SKM-1 treated with dmso at 0.1 percent for 144 hours (cell line): ENCODE results near the gene BOC.

ENCODE experiments used
- DNase-seq: peaks from one replicate; lab custom pipeline; 2025; ENCODE audit not compliant: unreplicated experiment; lab: John Stamatoyannopoulos, UW

BOC gene

DNA sequence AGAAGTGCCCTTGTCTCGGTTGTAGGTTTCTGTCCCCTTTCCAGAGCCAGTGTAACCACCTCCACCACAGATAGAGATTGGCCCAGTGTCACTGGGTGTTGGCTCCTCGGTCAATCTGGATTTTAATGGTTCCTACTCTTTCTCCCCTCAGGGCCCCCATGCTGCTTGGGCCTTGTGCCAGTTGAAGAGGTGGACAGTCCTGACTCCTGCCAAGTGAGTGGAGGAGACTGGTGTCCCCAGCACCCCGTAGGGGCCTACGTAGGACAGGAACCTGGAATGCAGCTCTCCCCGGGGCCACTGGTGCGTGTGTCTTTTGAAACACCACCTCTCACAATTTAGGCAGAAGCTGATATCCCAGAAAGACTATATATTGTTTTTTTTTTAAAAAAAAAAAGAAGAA is 75.2 kb downstream of the BOC start:
- no peak for DNase-seq

DNA sequence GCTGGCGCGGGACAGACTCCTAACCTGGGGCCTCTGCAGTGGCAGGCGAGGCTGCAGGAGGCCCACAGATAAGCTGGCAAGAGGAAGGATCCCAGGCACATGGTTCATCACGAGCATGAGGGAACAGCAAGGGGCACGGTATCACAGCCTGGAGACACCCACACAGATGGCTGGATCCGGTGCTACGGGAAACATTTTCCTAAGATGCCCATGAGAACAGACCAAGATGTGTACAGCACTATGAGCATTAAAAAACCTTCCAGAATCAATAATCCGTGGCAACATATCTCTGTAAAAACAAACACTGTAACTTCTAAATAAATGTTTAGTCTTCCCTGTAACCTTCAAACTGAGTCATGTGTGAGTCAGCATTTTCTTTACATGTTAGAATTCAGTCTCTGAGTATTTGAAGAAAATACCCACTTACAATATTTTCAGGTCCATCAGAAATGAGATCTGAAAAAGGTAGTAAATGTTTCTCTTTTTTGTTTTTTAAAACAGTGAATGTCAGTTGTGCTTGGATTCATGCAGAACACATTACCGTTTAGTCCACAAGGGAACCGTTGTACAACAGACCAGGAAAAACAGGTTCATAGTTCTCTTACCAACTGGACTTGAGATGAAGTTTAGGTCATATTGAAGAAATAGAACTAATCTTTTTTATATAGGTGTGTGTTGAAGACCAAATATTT is 75.9 kb downstream of the BOC start:
- DNase-seq, result no peak

DNA sequence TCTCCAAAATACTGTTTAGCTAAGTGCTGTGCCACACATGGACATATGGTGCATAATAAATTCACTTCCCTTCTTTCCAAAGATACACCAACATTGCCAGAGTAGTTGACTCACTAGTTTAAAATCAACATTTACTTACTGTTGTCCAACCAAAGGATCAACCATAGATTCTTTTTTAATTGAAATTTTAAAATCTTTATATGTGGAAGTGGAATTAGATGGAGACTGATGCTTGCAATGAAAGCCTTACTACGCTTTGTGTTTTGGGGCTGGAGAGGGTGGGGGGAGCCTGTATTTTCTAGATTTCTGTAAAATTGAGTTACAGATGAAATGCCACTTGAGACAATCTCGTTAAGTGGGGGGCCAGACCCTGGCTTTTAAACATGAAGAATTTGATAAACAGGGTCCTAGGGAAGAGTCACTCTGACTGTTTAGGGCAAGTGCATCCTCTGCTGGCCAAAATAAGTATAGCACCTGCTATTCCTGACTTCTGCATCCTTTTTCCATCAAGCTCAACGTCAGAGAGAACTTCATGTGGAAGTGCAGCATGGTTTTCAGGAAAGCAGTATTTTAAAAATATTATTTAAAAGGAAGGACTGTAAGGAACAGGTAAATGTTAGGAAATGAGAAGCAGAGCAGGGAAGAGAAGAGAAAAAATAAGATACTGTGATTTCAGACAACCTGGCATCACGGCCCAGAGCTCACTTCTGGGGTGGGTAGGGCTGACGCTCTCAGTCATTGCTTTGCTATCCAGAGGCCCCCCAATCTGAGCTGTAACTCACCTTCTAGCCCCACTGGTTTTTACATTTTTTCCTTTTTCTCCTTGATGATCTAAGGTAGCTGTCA is 76.7 kb downstream of the BOC start:
- DNase-seq, result peak; percentile 67

DNA sequence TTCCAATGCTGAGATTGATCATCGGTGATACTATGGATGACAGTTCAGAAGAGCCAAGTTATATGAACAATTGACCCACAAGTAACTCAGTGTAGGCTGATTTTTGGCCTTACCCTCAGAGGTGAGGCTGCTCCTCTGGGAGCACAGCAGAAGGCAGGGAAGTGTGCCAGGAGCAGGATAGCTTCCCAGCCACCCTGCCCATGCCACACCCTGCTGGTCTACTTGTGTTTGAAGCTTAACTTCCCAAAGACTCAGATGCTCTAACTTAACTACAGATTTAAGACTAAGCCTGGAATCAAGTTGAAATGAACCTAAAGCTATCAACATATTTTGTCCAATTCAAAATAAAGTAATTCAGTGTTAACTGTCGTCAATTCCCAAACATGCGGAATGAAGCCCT is 77.5 kb downstream of the BOC start:
- DNase-seq, result no peak

DNA sequence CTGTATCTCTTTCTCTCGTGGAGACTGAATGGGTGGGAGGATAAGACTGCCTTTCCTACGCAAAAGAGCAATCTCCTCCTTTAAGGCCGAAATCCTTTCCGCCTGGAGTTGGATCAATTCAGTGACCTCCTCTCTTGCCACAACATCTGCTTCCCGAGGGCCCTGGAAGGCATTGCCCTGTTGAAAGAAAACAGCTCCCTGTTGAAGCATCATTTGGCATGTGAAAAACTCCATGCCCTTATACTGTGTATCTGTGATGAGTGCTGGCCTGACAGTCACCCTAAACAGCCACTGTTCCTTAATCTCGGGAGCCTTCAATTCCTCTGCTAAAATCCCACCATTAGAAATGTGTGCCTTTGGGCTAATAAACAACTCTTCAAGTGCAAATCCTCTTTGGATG is 80.2 kb downstream of the BOC start:
- DNase-seq, result no peak

DNA sequence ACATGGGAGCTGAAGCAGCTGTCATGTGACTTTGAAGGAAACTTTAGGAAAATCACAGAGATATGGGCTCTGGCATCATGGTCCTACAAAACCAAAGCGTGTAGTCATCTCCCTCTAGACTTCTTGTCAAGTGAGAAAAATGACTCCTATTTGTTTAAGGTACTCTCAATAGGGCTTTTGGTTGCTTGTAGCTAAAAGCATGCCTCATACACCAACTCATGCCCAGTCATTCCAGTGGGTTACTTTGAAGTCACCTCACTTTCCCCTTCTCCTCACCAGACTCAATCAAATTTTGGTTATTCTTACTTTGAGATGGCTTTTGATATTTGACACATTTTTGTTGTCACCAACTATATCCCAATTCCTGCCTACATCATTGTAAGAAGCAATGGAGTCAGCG is 81.6 kb downstream of the BOC start:
- no peak for DNase-seq

DNA sequence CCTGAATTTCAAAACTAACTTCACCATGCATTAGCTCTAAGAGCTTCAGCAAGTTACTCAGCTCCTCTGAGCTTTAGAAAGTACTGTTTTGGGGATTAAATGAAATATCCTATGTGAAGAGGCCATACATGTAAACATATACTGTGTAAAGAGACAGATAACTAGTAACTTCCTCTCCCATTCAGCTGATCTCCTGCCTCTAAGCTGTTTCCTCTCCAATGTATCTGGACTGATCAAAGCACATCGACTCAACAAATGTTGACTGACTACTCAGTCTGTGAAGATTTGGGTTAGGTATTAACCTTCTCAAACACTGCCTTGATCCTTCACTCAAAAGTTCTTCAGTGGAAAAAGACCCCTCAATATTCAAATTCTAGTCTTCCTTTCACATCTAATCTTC is 82.0 kb downstream of the BOC start:
- DNase-seq, result no peak

DNA sequence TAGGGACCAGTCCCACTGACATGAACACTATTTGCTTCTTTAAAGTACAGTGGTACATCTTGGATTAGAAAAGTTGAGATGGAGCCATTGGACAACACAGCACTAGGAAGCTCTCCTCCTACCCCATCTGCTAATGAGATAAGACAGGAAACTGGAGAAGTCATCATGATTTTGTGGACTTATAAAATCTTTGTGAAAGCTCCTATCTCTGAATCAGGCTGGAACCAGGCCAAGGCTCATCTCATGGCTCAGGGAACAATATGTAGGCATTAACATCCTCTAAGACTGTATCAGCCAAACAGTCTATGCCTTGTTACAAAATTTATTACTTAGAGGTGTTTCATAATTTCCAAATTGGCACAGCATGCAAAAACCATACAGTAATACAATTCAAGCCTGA is 84.1 kb downstream of the BOC start:
- no peak for DNase-seq

DNA sequence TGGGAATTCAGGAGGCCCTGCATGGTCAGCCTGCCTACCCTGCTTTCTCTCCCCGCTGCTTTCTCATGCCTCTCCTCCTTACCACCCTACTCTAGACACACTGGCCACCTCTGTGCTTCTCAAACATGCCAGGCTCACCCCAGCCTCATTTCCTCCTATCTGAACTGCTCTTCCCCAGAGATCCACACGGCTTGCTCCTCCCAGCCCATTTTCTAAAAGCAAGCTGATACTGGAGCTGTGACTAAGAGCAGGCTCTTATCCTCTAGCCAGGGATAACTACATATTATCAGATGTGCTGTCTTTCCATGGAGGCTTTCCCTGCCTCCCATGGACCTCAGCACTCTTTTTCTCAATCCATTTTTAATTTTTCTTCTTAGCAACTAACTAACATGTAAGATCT is 85.9 kb downstream of the BOC start:
- DNase-seq, result no peak

DNA sequence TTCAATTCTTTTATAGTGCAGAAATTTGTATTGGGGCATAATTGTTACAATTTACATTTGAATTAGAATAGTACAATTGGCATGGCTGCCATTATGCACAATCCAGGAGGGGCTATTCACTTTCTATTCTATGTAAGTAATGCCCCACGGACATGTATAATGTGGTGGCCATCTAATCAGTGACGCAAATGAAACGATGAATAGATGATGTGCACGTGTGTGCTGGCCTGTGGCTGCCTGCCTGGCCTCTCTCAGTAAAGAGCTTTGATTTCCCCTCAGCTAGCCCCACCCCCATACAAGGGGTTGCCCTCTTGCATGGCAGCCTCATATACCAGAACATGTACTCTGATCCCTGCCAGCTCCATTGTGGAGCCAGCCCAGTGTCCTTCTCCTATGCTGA is 86.5 kb downstream of the BOC start:
- DNase-seq, result no peak

DNA sequence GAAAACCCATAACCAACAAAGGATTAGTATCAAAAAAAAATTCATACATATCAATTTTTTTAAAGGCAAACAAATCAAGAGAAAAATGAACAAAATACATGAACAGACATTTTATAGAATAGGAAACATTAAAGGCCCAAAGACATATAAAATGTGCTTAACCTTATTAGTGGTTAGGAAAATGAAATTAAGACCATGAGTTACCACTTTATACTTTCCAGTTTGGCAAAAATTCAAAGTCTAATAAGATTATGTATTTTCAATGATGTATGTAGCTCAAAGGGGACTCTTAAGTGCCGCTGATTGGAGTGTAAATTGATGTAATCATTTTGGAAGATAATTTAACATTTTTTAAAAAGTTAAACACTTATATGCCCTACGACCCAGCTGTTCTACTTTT is 89.2 kb downstream of the BOC start:
- no peak for DNase-seq

DNA sequence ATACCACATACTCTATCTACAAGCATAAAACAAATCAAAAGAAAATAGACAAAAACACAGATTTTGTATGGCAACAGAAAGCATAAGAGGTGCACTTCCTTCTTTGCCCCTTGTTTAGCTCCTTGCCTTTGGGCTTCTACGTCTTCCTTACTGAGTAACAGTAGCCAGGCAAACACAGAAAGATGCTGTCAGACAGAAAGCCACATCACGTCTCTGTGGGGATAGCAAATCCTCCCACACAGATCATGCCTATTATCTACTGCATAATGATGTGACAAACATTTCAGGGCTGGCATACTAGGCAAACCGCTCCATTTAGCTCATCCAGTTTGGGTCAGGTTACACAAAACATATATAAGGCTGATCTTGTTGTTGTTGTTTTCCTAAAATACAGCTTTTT is 92.7 kb downstream of the BOC start:
- no peak for DNase-seq

DNA sequence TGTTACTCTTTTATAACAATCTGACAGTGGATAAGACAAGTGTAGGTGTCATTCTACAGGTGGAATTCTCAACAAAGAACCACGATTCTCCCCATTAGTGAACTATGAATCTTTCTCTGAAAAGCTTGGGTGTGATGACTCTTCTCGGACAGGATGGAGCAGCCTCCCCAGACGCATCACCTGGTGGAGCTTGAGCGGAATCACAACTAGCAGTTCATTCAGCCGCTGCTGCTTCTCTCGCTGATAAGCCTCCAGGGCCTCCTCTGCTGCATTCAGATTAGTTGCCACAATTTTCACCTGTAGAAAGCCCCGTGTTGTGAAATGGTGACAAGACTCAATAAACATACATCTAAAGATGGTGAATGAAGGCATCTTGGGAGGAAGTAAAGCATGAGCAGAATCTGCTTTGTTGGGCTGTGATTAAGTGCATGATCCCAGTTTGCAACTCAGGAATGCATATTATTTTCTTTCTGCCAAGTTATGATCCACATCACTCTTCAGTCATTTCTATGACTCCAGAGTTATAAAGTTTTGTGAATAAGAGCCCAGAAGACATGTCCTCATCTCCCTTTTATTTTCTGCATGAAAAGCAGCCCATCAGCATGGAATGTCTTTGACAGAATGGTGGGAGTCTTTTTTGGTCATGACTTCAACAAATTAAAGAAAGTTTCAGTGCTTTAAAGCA is 93.6 kb downstream of the BOC start:
- no peak for DNase-seq

DNA sequence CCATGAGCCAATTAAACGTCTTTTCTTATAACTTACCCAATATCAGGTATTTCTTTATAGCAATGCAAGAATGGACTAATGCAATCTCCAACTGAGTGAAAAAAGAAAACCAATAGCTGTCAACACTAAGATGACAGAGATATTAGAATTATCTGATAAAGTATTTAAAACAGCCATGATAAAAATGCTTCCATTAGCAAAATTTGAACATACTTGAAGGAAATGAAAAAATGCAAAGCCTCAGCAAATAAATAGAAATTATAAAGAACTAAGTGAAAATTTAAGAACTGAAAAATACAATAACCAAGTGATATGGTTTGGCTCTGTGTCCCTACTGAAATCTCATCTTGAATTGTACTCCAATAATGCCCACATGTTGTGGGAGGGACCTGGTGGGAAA is 99.6 kb downstream of the BOC start:
- no peak for DNase-seq

DNA sequence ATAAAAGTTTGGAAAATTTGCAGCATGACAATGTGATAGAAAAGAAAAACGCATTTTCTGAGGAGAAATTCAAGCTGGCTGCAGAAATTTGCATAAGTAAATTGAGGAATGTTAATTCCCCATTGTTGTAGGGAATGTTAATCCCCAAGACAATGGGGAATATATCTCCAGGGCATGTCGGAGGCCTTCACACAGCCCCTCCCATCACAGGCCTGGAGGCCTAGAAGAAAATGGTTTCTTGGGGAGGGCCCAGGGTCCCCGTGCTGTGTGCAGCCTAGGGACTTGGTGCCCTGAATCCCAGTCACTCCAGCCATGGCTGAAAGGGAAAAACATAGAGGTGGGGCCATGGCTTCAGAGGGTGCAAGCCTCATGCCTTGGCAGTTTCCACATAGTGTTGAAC is 101.1 kb downstream of the BOC start:
- DNase-seq, result no peak

DNA sequence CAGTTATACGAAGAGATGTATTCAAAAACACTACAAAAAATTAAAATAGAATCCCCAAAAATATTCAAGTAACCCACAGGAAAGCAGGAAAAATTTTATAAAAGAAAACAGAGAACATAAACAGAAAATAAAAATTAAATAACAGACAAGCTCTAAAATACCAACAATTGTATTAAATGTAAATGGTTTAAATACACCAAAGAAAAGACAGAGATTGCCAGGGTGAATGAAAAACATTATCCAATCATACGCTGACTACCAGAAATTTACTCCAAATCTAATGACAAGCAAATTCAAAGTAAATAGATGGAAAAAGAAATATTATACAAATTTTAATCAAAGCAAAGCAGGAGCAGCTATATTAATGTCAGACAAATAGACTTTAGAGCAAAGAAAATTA is 103.6 kb downstream of the BOC start:
- DNase-seq, result no peak

DNA sequence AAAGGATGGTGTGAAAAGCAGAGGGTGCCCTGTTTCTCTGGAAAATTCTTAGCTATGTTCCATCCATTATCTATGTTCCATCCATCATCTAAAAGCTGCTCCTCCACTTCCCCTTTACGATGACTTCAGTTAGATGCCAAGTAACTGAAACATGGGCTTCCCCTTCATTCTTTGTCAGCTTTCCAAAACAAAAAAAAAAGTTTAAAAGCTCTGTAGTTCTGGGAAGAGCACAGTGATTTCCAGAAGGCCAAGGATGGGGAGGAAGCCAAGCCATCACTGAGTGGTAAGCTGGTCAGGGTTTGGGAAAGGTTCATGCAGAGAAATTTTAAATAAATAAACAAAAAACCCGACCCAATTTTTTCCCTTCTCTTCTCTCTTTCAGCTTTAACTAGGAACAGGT is 118.4 kb downstream of the BOC start:
- DNase-seq, result no peak

DNA sequence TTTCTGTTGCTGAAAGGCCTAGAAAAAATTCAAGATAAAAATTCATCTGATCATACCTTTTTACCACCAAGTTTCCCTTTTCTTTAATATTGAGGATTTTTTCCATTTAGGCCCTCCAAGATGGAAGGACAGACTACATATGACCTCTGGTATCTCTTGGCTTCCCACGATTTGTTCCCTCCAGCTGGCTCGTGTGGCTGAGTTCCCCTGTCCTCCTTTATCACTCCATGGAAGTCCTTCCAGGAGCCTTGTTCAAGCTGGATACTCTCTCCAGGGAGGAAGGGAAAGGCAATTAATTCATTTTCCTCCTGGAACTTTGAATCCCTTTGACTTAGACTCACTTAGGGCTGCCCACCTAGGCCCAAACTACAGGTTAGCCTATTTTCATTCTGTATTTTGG is 119.4 kb downstream of the BOC start:
- DNase-seq, result no peak

DNA sequence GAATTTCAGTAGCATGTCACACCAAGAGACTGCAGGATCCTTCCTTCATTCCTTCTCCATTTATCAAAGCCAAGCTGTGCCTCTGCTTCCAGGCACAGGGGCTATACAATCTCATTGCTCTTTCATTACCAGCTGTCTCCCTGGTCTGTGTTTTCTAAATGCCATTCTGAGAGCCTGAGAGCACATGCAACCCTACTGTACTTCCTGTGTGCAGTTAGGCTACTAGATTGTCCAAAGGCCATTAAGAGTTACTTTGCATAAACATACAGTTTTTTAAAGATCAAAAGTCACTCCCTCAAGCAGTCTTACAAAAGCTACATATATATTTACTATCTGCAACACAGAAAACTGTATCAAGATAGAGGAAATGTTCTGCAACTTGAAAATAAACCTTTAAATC is 119.8 kb downstream of the BOC start:
- no peak for DNase-seq
